Measurements from ENCODE around the gene PPP1R16B.

The PPP1R16B gene

GRCh38 chr20:38828514-38829295, 23.2 kb downstream of the PPP1R16B start:
- DNase-seq: no peak

- no peak for DNase-seq
These were observed 23.9 kb downstream of the PPP1R16B start for GRCh38 chr20:38829296-38829875.

GRCh38 chr20:38830356-38830755, 24.9 kb downstream of the PPP1R16B start:
- no peak for DNase-seq

GRCh38 chr20:38831049-38831691, 25.7 kb downstream of the PPP1R16B start:
- DNase-seq: no peak

GRCh38 chr20:38831995-38832620, 26.6 kb downstream of the PPP1R16B start:
- DNase-seq: no peak

GRCh38 chr20:38833154-38833856, 27.8 kb downstream of the PPP1R16B start:
- no peak for DNase-seq

DNA sequence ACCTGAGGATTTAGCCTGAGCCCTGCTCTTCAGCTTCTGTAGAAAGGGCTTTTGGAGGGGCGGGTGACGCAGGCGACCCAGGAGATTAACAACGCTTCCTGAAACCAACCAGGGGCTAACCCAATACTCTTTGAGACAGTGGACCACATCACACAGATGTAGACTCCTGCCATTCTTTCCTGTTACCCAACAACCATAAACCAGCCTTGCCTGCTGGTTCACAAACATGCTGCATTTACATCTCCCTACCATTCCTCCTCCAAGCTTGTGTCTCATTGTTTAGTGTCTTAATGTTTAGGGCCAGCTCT, 28.3 kb downstream of the PPP1R16B start:
- no peak for DNase-seq

GRCh38 chr20:38834868-38835267, 29.4 kb downstream of the PPP1R16B start:
- DNase-seq: no peak

GRCh38 chr20:38835792-38836191, 30.3 kb downstream of the PPP1R16B start:
- no peak for DNase-seq

- DNase-seq: no peak
These were observed 31.5 kb downstream of the PPP1R16B start for GRCh38 chr20:38836991-38837390.

DNA sequence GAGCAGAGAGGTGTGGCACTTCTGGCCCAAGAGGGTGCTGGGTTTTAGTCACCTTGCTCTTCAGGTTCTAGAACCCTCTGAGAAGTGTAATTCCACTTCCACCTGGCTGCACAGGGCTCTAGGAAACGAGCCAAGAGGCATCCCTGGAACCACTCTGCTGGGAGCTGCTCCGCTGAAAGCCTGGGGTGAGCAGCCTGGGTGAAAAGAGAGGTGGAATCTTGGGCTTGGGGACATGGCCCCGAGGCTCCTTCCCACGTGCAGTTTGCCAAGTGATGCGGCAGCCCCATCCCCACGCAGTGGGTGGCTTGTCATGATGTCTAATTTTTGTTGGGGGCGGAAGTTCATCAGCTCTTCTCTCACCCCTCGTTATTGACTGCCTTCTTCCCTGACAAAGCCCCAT, 32.8 kb downstream of the PPP1R16B start:
- no peak for DNase-seq

- DNase-seq: no peak
These were observed 34.1 kb downstream of the PPP1R16B start for GRCh38 chr20:38839563-38839962.

GRCh38 chr20:38840053-38840893, 34.8 kb downstream of the PPP1R16B start:
- DNase-seq: no peak

GRCh38 chr20:38840894-38841470, 35.5 kb downstream of the PPP1R16B start:
- no peak for DNase-seq

- DNase-seq: no peak
These were observed 36.1 kb downstream of the PPP1R16B start for GRCh38 chr20:38841570-38841969.

- DNase-seq: no peak
These were observed 36.5 kb downstream of the PPP1R16B start for GRCh38 chr20:38842026-38842425.

GRCh38 chr20:38842558-38842981, 37.1 kb downstream of the PPP1R16B start:
- no peak for DNase-seq

DNA sequence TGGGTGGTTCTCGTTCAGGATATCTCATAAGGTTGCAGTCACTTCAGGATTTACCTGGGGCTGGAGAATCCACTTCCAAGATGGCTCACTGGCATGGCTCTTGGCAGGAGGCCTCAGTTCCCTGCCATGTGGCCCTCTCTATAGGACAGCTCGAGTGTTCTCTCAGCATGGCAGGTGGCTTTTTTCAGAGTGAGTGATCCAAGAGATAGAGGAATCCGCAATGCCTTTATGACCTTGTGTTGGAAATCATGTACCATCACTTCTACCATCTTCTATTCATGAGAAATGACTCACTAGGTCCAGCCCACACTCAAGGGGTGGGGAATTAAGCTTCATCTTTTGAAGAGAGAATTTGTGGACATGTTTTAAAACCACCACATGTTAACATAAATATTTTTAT, 37.8 kb downstream of the PPP1R16B start:
- DNase-seq: no peak

GRCh38 chr20:38844963-38845362, 39.5 kb downstream of the PPP1R16B start:
- DNase-seq: no peak

- DNase-seq: no peak
These were observed 42.3 kb downstream of the PPP1R16B start for GRCh38 chr20:38847840-38848239.

GRCh38 chr20:38853759-38854158, 48.3 kb downstream of the PPP1R16B start:
- no peak for DNase-seq

GRCh38 chr20:38854654-38855066, 49.2 kb downstream of the PPP1R16B start:
- DNase-seq: no peak

All from NCI-H510A treated with DMSO at 0.1 percent for 48 hours (cell line).